GM18870 (cell line): ENCODE measurements around the gene MBNL2.
"Not testable (repeated sequence)": the region's sequence is repeated elsewhere in the genome, so short reads cannot be mapped to it uniquely, and the experiment has no call there.

Source experiments
- ATAC-seq: cut with Tn5 transposase; IDR thresholded peaks from one replicate; pipeline ENCODE4 v1.9.1; 2021; ENCODE audit warnings: moderate library complexity; ENCODE audit not compliant: unreplicated experiment

Gene MBNL2

DNA sequence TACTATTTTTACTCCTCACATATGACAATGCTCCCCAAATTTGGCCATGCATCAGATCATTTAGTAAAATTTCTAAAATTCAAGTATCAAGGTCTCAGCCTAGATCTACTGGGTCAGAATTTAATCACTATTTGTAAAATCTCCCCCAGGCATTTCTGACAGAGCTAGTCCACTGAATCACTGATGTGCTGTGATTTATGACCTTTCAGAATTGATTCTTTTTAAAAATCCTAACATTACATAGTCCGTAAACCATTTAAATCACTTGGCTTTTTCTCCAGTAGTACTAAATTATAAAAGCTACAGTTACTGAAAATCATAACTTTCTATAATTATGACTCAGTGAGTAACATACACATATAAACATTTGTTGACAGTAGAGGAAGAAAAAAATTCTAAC, 119.0 kb downstream of the MBNL2 start:
- no peak for ATAC-seq

DNA sequence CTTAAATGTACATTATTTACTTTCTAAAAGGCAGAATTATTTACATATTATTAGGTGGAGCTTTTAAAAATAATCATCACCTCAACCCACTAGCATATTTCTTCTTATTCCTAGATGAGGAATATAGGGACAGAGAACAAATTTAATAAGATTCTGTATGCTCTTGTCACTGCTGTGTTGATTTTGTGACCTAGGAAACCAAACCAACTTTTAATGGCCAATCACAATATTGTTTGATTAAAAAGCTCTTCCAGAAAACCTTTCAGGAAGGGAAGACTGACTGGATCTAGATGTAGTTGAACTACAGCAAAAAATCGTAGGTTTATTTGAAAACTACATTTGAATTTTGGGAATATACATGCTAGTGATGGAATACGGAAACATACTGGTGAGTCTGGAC, 120.0 kb downstream of the MBNL2 start:
- ATAC-seq: no peak

DNA sequence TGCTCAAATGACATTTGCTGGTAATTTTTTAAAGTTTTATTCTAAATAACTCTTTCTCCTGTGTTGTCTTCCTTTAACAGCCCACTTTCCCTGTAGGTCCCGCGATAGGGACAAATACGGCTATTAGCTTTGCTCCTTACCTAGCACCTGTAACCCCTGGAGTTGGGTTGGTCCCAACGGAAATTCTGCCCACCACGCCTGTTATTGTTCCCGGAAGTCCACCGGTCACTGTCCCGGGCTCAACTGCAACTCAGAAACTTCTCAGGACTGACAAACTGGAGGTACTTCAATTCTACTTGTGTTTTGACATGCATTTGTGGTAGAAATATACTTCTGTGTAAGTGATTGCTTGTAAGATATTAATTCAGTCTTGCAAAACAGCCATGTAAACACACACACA, 120.8 kb downstream of the MBNL2 start:
- ATAC-seq: no peak

DNA sequence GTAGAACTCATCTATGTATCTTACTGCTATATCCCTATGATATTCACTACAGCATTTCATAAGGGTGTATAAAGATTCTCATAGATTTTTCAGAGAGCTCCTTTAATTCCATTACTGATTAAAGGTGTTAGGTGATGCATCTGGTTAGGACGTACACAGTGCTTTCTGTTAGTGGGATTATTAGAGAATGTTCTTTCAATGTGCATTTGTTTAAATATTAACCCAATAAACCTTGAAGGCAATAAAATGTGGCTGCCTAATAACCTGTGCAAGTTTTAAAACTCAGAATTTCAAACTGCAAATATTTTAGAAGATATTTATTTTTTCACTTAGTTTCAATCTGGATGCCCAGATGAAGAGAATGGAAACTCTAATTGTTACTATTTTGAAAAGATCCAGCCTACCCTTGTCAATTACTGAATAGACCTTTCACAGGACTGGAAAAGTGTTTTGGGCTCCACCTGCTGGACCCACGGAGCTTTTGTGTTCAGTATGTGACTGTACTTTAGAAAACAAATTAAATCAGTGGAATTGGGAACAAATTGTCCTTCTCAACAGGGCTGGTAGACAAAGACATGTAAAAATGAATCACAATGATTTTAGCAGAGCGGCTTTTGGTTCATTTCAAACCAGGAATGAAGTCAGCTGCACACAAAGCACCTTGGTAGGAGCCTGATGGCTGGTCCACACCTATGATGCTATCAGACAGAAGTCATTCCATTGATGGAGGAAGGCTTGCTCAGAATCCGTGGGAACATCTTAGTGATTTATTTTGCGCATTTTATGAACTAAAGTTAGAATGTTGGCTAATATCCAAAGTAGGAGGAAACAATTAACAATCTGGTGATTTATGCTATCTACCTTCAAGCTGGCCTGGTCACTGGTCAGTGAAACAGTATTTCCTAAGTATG, 122.4 kb downstream of the MBNL2 start:
- peak; percentile 69 for ATAC-seq

DNA sequence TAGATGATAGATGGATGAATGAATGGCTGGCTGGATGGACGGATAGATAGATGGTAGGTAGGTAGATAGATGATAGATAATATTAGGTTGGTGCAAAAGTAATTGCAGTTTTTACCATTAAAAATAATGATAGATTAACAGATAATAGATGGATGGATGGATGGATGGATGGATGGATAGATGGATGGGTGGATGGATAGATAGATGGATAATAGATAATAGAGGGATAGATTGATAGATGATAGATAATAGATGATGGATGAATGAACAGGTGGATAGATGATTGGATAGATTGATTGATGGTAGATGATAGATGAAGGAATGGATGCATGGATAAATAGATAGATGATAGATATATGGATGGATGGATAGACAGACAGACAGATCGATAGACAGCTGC, 124.0 kb downstream of the MBNL2 start:
- no peak for ATAC-seq

DNA sequence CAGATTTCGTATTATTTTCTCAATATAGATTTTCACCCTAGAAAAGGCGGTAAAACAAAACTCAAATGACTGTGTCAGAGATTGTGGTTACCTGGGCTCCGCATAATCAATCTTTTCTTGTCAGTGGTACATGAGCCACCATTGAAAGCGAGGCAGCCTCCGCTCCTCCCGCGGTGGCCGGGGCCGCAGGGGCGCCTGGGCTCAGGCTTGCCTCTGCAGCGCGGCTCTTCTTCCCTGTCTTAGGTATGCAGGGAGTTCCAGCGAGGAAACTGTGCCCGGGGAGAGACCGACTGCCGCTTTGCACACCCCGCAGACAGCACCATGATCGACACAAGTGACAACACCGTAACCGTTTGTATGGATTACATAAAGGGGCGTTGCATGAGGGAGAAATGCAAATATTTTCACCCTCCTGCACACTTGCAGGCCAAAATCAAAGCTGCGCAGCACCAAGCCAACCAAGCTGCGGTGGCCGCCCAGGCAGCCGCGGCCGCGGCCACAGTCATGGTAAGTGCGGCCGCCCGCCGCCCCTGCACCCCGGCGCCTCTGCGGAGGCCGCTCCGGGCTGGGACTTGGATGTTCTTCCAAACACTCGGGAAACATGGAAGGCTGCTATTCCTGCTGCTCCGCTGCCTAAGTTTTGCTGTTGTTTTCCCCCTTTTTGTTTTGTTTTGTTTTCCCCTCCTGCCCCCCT, 124.6 kb downstream of the MBNL2 start:
- no peak for ATAC-seq

DNA sequence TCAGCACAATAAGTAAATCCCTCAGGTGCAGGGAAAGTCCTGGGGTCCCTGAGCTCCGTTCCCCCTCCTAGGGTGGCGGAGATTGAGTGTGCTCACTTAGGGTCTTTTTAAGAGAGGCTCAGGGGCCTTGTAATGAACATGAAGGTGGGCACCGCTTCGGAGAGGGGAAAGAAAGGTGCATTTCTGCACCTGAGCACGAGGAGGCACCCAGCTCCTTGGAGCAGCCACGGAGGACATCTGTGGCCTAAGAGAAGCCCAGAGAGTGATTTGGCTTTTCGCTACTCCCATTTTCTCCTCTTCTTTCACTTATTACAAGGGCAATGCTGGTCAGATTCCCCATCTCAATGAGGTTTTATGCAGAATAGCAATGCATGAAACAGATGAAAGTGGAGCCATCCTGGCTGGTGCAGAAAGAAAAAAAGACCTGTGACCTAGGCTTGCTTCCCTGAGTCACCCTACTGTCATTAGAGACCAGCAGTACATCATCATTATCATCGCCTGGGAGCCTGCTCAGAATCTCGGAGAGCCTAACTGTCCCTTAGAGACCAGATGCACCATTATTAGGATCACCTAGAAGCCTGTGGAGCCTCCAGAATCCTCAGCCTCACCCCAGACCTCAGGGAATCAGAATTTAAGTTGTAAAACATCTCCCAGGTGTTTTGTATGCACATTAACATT, 125.3 kb downstream of the MBNL2 start:
- ATAC-seq: no peak

DNA sequence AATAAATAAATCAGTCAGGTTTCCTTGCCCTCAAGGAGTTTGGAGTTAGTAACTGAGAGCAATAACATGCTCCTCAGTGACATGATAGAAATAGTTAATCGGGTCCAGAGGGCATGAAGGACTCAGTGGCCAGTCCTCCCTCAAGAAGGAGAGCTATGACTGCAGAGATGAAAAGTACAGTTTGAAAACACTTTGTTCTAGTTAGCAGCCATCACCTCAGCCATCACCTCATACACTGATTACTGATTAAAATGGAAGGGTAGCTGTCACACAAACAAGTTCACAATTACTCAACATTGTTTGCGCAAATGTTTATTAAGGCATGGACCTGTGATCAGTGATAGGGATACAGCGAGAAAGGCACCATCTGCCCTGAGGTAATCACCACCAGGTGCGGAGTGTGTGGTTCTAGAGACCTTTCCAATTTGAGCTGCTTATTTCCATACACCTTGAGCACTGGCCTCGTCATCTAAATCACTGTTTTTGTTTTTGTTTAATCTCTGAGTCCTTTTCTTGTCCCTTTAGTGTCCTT, 126.5 kb downstream of the MBNL2 start:
- no peak for ATAC-seq

DNA sequence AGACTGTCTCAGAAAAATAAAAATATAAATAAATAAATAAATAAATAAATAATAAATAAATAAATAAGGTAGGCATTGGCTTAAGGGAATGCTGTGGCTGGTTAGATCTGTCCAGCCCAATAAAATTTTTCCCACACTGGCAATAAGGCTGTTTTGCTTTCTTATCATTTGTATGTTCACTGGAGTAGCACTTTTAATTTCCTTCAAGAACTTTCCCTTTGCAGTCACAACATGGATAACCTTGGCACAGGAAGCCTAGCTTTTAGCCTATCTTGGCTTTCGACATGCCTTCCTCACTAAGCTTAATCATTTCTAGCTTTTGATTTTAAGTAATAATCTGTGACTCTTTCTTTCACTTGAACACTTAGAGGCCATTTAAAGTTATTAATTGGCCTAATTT, 129.9 kb downstream of the MBNL2 start:
- ATAC-seq: not testable (repeated sequence)

DNA sequence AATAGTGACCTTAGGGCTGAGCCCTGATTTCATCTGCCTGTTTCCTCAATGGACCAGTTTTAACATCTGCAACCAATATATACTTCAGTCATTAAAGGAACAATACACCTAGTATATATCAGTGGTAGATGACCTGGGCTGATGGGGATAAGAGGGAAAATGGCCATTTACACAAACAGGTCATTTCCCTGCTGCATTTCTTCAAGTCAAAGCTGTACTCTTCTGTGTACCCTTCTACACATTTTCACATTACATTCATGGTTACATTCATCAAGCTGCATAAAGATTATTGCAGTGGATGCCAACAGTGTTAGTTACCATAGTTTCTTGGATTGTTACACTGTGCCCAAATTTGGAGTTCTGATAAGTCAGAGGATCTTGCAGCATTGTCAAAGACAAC, 130.7 kb downstream of the MBNL2 start:
- ATAC-seq: no peak

DNA sequence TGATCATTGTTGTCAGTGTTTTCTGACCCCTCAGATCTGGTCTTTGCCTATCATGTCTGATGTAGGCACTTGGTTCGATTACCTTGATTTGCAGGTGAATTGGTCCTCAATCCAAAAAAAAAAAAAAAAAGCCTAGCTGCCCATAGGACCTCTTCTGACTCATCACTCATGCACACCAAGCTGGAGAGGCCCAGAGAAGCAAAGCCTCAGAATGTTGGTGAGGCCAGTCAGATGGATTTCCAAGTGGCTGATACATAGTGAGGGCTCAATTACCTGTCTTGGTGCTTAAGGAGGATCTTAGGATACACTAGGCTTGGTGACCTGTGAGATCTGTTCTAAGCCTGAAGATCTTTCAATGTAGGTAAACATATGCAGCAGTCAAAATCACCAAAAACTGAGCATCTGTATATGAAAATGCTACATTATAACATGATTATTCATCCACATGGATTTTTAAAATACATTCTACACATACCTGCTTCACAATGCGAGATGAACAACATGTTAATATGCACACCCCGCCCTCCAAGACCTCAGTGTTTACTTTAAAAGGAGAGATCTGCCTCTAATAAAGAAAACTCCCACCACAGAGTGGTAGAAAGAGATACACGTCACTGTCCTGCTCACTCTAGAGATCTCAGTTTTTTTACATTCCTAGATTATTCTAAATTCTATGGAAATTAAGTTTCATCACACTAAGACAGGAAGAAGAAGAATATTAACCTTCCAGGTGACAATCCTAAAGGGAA, 132.0 kb downstream of the MBNL2 start:
- ATAC-seq: no peak

DNA sequence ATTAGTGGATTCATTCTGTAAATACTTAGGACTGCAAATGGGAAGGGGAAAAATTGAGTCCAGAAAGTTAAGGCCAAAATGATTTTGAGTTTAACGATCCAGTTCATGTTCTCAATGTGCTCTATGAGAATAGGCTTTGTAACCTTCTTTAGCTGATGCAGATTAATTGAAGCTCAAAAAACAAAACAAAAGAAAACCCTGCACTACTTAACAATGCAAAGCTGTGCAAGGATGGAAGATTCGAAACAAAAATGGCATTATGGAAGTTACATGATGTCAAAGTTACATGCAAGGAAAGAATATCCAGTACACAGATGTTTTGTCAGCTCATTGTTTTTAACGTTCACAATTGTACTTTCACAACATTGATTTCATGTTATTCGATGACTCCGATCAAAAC, 132.7 kb downstream of the MBNL2 start:
- ATAC-seq: no peak

DNA sequence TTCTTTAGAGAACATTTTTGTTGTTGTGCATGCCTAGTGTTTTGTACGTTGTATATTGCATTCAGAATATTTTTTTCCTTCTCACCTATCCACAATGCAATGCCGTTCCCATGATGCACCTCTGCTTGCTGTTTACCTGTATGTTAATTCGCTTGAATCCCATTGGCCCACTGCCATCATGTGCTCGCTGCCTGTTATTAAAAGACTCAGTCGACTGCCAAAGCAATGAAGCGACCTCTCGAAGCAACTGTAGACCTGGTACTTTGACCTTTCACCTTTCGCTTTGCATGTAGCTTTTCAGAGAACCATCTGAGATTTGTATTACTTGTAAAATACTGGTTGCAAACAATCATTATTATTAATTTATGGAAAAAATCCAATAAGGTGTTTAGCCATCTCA, 134.5 kb downstream of the MBNL2 start:
- no peak for ATAC-seq

DNA sequence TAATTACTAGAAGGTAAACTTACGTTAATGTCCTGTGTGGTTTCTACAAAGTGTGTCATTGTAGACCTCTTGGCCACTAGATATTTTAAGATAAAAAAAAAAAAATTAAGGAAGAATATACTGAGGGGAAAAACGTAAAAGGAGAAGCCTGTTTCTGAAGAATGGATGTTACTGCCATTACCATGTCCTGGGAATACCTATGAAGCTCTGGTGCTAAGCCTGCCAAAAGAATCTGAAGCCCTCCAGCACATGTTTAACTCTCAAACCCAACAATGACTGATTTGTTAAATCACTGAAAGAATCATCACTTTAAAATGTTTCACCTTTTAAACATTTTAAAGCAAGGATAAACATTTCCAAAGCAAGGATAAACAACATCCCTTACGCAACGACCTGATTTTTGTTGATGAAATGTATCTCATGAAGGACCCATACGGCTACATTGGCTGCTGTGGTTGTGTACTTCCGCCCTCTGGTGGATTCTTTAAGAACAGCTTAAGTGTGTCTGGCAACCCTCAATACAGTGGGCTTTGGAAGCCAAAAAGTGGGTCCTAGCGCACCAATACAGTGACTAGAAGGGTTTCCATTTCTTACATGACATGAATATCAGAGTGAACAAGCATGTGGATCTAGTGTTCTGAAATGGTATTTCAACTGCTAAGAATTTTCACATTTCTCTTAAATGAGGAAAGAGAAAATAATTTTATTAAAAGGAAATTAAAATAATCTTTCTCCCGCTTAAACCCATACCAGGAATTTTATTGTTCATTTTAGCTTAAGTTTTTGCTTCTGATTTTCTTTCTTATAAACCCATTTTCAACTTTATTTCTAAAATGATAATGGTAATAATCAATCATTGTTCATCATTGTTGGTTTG, 137.3 kb downstream of the MBNL2 start:
- ATAC-seq: peak; percentile 82

DNA sequence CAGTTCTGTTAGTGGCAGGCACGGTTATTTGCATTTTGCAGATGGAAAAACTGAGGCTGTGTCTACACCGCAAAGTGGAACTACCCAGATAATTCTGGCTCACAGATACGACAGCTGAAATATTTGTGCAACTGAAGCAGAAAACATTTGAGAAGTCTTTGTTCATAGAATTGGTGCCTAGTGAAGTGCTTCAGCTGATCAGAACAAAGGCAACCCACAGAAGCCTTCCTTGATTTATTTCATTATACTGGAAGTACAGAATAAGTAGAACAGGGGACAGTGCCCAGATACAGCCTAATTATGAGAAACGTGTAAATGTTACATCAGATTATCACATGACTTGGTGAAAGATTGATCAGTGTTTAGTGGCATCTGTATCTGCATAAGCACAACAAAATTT, 138.5 kb downstream of the MBNL2 start:
- no peak for ATAC-seq

DNA sequence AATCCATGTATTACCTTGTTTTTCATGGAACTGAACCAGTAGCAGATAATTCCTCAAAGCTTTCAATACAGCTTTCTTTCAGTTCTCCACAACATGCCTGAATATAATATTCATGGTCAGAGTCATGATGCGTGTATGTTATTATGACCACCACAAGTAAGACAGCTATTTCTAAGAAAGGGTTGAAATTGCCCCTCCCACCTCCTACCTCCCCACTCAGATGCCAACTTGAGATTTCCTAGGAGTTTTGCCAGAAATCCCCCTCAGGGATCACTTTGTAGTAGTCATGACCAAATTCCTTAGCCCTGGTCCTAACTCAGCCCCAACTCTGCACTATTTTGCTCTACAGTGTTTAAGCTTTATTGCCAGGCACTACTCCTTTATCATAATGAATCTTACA, 141.9 kb downstream of the MBNL2 start:
- no peak for ATAC-seq

DNA sequence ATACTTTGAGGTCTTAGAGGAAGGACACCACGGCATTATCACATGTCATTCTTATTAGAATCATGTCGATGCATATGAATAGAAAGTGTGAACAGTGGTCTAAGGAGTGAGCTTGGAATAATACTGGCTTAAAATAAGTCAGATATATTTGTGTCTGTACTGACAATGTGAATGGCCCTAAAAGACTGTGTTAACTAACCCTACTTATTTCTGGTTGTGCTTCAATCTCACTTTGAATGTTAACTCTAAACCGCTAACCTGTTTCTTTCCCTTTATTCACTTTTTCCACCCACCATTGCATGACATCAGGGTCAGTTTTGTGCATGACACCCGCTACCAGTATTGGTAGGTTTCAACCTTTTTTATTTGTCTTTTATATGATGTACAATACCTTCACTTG, 142.7 kb downstream of the MBNL2 start:
- no peak for ATAC-seq

DNA sequence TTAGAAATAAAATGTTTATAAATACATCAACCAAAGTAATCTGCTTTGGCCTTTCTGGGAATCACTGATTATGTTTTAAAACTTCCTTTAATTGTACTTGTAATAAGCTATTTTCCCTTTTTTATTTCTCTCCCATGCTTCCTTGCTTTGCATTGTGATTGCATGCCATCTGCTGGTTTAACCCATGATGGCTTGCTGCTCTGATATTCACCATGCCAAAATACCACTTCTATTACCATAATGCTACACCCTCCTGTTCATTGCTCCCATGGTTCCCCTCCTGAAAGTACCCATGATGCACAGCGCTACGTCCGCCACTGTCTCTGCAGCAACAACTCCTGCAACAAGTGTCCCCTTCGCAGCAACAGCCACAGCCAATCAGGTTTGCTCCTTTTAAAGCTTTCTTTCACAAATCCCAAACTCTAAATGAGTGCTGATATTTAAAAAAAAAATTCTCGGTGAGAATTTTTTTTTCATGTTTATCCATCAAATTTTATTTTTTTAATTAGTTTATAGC, 144.1 kb downstream of the MBNL2 start:
- ATAC-seq: no peak

DNA sequence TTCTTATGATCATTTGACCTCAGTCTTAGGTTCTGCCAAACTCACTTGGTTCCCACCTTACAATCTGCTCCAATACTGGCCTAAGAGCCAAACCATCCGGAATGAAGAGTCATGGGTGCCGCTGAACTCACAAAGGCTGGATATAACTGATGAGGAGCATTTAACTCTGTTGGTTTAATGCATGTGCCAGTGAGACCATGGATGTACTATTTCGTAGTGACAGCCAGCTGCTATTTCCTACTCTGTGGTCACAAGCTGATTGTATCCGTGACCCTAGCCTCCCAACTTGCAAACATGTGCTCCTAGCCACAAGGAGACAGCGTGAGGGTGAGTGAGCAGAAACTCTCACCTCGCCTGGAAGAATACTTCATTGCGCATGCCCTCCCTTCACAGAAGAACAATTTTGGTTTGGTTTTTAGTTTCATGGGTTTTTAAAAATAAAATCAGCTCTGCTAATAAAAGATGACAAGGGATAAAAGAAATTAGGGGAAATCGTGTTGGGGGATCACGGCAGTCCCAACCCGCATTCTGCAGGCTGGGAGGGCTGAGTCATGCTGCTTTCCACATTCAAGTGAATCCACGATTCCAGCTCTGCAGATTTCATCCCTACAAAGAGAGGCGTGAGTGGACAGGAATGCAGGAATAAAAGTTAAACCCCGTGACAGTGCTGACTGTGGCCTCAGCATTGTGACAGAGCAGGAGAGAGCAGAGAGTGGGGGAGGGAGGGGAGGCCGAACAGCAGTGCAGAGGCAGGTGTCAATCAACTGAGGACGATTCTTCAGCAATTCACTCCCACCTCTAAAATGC, 145.1 kb downstream of the MBNL2 start:
- ATAC-seq: peak; percentile 54
